GM21619 (cell line): ENCODE results near the gene IPO13.

ENCODE experiments used
- ATAC-seq: cut with Tn5 transposase; IDR thresholded peaks from one replicate; pipeline ENCODE4 v1.9.1; 2021; ENCODE audit not compliant: unreplicated experiment

IPO13 gene, protein sequence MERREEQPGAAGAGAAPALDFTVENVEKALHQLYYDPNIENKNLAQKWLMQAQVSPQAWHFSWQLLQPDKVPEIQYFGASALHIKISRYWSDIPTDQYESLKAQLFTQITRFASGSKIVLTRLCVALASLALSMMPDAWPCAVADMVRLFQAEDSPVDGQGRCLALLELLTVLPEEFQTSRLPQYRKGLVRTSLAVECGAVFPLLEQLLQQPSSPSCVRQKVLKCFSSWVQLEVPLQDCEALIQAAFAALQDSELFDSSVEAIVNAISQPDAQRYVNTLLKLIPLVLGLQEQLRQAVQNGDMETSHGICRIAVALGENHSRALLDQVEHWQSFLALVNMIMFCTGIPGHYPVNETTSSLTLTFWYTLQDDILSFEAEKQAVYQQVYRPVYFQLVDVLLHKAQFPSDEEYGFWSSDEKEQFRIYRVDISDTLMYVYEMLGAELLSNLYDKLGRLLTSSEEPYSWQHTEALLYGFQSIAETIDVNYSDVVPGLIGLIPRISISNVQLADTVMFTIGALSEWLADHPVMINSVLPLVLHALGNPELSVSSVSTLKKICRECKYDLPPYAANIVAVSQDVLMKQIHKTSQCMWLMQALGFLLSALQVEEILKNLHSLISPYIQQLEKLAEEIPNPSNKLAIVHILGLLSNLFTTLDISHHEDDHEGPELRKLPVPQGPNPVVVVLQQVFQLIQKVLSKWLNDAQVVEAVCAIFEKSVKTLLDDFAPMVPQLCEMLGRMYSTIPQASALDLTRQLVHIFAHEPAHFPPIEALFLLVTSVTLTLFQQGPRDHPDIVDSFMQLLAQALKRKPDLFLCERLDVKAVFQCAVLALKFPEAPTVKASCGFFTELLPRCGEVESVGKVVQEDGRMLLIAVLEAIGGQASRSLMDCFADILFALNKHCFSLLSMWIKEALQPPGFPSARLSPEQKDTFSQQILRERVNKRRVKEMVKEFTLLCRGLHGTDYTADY

DNA sequence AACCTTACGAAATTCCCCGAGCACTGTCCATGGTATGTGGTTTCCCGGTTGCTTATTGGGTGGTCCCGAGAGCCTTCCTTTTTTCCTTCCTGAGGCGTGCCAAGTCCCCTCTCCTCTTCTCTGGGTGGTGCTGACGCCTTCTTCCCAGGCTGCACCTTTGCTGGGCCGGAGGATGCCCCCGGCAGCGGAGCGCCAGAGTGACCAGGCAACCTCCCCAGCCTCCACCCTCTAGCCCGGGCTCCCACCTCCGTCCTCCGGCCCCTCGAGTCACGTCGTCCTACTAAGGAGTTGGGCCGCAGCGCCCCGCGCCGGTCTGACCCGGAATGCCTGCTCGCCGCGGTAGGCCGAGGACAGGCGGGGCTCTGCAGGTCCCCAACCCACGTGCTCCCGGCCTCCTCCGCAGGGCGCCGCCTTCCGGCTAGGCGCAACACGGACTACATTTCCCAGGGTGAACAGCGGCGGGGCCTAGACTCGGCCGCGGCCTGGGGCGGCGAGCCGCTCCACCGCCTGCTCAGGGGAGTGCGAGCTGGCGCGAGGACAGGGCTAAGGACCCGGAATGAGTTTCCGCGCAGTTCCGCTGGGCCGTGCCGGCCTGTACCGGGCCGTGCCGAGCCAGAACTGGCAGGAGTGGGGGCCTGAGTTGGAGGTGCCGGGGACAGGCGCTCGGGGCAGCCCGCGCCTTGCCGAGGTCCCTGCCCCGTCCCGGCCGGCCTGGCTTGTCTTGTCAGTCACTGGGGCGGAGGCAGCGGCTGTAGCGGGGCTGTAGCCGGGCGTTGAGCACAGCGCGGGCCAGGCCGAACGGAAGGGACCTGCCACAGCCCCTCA lies at the start of gene IPO13:
Gene IPO13 (plus strand): TSS at position 715 of the 825 bp plus-strand sequence. CDS start 651 bp downstream, outside the sequence.
- ATAC-seq: peak; percentile 92

- ATAC-seq: no peak
Measured at GRCh38 chr1:43898981-43899380, 47.8 kb upstream of the IPO13 start.

- ATAC-seq: no peak
Measured at GRCh38 chr1:43900386-43900785, 46.4 kb upstream of the IPO13 start.

DNA sequence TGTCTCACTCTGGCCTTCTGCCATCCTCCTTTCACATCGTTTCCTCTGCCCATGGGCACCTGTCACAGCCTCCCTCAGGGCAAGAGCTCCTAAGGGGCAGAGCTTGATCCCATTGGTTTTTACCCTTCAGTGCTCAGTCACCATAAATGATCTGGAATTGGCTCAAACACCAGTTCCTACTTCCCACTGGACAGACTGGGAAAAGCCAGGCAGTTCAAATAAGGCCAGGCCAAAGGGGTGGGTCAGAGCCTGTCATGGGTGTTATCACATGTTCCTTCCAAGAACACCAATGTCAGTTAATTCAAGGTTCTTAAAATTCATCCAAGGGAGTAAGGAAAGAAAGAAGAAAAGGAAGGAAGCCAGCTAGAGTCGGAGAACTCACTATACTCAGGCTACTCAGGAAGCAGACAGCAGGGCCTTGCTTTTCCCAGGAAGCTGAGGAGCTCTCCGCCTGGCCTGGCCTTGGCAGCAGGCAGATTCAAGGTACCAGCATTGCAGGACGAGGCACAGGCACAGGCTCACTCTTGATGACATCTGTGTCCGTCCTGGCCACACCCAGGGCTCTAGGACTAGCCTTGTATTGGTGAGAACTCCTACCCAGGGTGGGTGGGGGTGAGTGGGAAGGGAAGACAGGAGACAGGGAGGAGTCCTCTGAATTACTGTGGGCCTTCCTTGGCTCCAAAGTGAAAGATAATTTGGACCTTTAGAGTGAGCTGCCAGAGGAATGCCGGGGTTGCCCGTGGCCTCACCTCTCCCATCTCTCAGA lies 45.4 kb upstream of the IPO13 start:
- ATAC-seq: no peak

GRCh38 chr1:43902058-43902831 lies 44.5 kb upstream of the IPO13 start:
- no peak for ATAC-seq

- ATAC-seq: no peak
Measured at GRCh38 chr1:43904660-43905551, 41.8 kb upstream of the IPO13 start.

- no peak for ATAC-seq
Measured at GRCh38 chr1:43908226-43908625, 38.5 kb upstream of the IPO13 start.

GRCh38 chr1:43908858-43909257 lies 37.9 kb upstream of the IPO13 start:
- no peak for ATAC-seq

DNA sequence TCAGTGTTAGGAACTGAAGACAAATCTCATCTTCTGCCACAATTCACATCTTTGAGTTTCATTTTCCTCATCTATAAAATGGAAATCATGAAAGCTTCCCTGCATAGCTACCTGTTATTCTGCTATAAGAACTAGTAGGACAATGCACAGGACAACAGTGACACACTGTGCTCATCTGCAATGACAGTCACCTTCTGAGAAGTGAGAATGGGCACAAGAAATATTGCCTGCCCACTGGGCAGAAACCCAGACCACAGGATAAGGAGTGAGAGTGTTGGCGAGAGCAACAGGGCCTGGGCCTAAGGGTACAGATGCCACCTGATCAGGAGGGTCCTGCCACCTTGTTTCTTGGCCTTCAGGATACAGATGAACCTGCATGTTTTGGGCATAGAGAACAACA lies 36.4 kb upstream of the IPO13 start:
- ATAC-seq: no peak

DNA sequence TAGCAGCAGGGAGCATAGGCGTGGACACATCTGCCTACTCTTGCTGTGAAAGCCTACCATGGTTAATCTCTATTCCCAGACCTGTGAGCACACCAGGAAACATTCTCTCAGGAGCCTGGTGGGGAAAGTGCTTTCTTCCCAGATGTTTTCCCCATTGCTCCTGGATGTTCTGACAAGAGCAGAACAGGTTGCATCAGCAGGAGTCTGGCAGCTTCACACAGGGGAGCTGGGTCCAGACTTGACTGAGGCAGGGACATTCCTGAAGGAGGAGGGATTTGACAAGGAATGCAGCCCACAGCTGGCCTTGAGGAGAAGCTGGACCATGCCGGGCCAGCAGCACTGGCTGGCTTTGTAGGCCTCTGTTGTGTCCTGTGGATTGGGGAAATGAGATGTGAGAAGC lies 34.1 kb upstream of the IPO13 start:
- ATAC-seq: no peak

DNA sequence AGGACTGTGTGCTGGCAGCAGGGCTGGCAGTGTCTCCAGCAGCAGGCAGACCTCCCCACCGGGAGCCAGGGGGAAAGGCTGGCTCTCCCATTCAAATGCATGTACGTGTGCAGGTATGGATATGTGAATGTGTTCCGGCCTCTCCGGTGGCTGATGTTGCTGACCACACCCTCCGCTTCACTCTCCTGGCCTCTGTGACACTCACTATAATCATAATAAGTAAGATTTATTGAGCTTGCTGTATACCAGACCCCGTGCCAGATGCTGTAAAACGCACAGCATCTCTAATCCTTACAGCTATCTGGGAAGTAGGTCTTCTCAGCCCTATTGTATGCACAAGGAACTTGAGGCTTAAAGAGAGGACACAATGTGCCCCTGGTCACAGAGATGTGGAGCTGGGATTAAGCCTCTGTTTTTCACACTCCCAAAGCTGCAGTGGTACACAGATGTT lies 33.7 kb upstream of the IPO13 start:
- ATAC-seq: no peak

DNA sequence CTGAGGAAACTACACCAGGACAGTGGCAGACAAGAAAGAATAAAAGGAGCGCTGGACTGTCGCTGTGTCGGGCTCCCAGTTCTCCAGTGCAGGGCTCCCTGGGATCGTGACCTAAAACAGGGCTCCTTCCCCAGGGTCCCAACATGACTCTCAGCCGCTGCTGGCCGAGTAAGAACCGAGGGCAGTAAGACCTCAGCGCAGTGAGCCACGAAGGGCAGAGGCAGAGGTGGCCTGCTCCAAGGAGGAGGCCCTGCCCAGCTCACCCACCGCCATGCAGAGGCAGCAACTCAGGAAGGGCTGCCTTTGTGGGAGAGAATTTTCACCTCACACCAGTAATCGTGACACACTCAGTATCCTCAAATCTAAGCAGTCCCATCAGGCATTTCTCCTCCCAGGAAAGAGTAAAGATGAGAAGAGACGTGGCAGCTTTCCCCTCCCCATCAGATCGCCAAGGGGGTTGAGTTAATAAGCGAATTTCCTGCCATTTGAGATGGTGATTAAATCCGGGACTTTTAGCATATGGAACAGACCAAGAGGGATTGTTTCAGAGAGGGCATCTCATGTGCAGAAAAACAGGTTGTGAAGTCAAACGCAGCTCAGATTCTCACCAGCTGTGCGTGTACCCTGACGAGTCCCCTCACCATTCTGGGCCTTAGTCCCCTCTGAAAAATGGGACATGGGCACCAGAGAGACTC lies 32.9 kb upstream of the IPO13 start:
- no peak for ATAC-seq

- ATAC-seq: no peak
Measured at GRCh38 chr1:43914576-43915525, 31.9 kb upstream of the IPO13 start.

GRCh38 chr1:43919906-43920305 lies 26.8 kb upstream of the IPO13 start:
- no peak for ATAC-seq

DNA sequence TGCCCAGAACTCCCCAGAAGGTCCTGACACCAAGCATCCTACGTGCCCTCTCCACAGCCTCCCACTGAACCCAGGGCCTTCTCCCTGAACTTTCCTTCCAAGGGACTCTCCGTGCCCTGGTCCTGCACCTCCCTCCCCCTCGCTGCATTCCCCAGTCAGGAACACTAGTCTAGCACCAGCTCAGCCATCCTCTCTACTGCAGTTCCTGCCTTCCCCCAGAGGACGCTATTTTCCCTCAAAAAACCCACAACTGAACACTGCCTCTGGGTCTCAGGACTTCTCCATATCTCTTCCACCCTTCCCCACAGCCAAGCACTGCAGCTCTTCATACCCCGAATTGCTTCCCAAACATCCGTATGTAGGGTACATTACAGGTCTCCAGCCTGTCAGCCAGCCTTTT lies 25.7 kb upstream of the IPO13 start:
- ATAC-seq: no peak

GRCh38 chr1:43924516-43924915 lies 22.2 kb upstream of the IPO13 start:
- ATAC-seq: no peak

DNA sequence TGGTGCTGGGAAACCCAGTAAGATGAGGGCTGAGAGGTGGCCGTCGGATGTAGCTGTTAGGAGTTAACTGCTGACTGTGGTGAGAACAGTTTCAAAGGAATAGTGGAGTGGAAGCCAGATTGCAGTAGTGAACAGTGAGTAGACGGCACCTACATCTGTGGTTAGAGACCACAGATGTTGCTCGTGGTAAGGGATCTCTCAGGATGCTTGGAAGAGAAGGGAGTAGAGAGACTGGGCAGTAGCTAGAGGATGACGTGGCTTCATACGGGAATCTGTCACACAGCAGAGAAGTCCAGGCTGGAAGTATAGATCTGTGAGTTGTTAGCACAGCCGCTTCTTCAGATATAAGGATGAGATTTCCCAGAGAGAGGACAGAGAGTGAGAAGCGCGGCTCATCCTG lies 20.9 kb upstream of the IPO13 start:
- no peak for ATAC-seq
